Activated CD4-positive, alpha-beta T cell treated with anti-CD3 and anti-CD28 coated beads, Interleukin-10, Interleukin-2, amounts not matched to agents 100 ng/mL and 50 ng/mL, durations not matched to agents 16 hours and 8 hours (primary cell): Measurements from ENCODE around the gene UVRAG.

Experiments used
- DNase-seq: peaks from one replicate; pipeline ENCODE4 v3.0.0-alpha.2; 2020

UVRAG gene

GRCh38 chr11:76123248-76123647 lies 308.2 kb downstream of the UVRAG start:
- no peak for DNase-seq

GRCh38 chr11:76124905-76125770 lies 310.1 kb downstream of the UVRAG start:
- no peak for DNase-seq

GRCh38 chr11:76129729-76130128 lies 314.7 kb downstream of the UVRAG start:
- no peak for DNase-seq

GRCh38 chr11:76131142-76131541 lies 316.1 kb downstream of the UVRAG start:
- DNase-seq = no peak

- DNase-seq = no peak
These were observed 316.9 kb downstream of the UVRAG start for GRCh38 chr11:76131671-76132631.

- DNase-seq = no peak
These were observed 319.2 kb downstream of the UVRAG start for GRCh38 chr11:76134239-76134638.

DNA sequence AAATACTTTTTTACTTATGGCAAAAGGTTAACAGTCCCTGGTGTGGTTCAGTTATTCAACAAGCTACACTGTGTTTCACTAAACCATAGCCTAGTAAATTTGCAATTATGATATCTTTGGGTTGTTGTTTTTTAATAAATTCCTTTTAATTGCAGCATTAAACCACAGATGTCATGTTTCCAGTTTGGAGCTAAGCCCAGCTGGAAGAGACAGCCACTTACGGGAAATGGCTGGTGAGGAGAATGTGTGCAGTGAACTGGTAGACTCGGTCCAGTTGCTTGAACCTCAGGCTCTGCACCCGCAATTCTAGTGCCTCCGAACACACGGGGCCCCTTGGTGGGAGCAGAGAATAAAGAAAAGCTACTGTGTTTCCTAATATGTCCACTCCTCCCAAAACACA lies 320.5 kb downstream of the UVRAG start:
- DNase-seq = no peak

- DNase-seq = no peak
These were observed 324.3 kb downstream of the UVRAG start for GRCh38 chr11:76139314-76139713.

GRCh38 chr11:76140912-76141574 lies 326.0 kb downstream of the UVRAG start:
- no peak for DNase-seq

- no peak for DNase-seq
These were observed 327.0 kb downstream of the UVRAG start for GRCh38 chr11:76141901-76142588.

DNA sequence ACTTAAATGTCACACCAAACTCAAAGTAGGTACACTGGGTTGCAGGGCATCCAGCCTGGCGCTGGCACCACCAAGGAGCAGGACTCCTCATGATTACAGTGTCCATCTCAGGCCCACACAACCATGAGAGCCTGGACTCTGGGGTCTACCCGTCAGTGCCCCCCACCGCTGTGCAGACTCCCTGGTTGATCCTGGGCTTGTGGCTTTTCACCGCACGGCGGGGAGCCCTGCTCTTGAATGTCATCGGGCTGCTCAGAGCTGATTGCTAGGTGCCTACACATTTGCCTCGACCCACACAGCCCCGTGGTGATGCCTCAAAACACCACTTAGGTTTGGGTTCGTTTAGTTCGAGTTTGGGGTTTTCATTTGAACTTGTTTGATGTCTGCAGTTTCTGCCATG lies 328.3 kb downstream of the UVRAG start:
- no peak for DNase-seq

GRCh38 chr11:76147106-76147740 lies 332.2 kb downstream of the UVRAG start:
- no peak for DNase-seq

GRCh38 chr11:76148231-76148630 lies 333.2 kb downstream of the UVRAG start:
- no peak for DNase-seq

DNA sequence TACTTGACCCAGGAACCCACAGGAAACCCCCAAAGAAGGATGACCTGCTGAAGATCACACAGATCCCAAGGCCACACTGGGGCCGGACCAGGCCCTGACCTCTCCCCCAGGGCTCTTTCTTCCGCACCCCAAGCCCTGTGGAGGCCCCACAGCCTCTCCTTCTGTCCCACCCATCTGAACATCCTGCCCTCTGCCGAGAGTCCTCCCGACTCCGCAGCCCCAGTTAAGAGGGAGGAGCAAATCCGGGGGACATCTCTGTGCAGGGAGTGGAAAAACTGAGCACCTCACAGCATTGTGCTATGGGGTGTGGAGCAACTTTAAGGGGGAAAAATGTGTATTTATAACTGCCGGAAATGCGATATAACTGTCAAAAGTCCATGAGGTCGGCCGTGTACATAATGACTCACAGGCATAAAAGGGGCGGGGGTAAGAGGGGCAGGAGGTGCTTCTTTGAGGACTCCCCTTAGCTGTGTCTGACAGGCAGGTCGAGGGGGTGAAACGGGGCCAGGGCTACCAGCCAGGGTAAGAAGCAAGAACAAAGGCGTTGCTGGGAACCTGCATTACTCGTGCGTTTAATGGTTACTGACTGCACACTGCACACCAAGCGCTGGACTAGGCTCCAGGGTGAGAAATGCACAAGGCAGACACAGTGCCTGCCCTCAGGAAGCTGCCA lies 334.1 kb downstream of the UVRAG start:
- no peak for DNase-seq

DNA sequence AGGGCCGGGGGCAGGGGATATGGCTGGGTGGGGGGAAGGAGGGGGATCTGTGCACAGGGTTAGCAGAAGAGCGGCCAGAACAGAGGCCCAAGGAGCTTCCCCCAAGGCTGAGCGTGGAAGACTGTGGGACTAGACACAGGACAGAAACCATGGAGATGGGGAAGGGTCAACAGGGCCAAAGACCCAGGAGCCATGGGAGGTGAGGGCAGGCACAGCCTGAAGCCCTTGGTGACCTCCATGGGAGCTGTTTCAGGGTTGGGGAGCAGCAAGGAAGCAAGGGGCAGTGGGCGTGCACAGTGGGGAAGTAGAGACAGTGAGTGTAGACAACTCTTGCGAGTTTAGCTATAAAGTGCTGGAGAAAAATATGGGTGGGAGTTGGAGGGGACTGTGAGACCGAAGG lies 334.7 kb downstream of the UVRAG start:
- no peak for DNase-seq

GRCh38 chr11:76150141-76150540 lies 335.1 kb downstream of the UVRAG start:
- no peak for DNase-seq

DNA sequence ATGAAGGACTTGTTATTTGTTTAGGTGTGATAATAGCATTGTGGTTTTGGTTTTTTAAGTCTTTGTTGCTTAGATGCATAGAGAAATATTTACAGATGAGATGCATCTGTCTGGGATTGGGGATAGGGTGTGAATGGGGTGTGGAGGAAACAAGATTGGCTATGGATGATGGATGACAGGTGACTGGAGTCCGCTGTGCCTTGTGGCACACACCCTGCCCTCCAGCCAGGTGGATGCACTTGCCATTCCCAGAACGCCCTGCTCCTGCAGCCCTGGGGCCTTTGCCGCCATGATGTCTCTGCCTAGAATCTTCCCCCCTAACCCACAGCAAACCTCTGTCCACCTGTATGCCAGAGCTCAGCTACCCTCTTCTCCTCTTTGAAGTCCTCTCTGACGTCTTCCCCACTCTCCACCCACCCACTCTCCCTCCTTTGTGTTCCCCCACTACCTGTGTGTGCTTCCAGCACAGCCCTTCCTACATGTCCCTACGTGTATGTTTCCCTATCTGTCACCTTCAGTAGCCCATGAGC lies 336.6 kb downstream of the UVRAG start:
- DNase-seq = no peak

- DNase-seq = peak; percentile 94
These were observed 337.2 kb downstream of the UVRAG start for GRCh38 chr11:76152086-76152681.

DNA sequence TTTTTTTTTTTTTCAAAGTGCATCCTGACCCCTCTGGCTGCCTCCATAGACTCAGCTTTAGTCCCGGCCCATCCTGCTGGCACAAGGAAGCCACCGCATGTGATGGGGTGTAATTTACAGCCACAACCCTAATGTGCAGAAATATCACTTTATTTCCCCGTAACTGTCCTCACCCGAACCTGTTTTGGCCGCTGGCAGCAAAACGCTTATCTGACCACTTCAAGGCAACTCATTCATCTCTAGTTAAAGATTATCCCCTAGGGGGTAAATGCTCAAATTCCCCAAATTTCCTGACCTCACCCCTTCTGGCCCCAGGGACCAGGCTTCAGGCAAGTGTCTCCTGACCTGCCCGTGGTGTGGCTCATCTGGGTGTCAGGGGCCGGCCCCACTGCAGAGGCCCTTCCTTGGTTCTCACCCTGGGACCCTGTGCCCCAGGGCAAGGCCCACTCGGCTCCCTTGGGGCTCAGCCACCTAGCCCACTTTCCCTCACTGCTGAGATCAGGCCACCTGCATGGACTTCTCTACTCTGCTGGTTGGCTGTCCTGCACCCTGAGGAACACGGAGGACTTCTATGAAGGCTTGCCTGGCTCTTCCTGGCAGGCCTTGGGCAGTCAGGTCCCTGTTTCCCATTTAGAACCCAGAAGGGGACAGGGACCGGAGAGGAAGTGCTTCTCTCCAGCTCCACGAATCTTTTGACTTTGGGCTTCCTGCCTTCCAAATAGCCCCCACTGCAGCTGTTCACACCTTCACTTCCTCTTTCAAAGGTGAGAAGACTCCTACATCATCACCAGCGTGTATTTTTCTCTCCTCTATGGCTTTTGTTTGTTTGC lies 337.9 kb downstream of the UVRAG start:
- peak; percentile 21 for DNase-seq

DNA sequence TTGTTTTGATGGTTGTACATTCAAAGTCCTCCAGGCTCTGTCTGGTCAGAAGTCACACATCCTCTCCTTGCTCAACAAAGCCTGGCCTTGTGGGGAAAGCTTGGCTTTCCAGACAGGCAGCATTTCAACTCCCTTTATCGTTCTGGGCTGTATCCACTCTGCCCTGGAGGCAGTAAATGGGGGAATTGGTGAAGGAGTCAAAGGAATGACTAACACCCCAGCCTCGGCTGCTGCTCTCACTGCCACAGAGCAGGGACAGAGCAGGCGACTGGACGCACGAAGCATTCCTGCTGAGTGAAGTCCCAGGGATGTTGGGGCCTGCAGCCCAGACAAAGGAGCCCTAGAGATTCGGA lies 338.5 kb downstream of the UVRAG start:
- DNase-seq = no peak
